Stimulated activated CD8-positive, alpha-beta memory T cell treated with anti-CD3 and anti-CD28 coated beads, Interleukin-12 subunit alpha, Interleukin-12 subunit beta, amount 100 ng/mL, for 1 hour (primary cell): ENCODE results near the gene STARD7.
"Not testable (repeated sequence)": the region's sequence is repeated elsewhere in the genome, so short reads cannot be mapped to it uniquely, and the experiment has no call there.

Source experiments
- DNase-seq: peaks from one replicate; pipeline ENCODE4 v3.0.0-alpha.2; 2020; ENCODE audit warnings: low read depth

The STARD7 gene, protein sequence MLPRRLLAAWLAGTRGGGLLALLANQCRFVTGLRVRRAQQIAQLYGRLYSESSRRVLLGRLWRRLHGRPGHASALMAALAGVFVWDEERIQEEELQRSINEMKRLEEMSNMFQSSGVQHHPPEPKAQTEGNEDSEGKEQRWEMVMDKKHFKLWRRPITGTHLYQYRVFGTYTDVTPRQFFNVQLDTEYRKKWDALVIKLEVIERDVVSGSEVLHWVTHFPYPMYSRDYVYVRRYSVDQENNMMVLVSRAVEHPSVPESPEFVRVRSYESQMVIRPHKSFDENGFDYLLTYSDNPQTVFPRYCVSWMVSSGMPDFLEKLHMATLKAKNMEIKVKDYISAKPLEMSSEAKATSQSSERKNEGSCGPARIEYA

GRCh38 chr2:96208143-96209010 lies at the start of gene STARD7:
TSS of gene STARD7 (minus strand) at chr2:96208827. CDS start at chr2:96208434, 393 bp downstream.
- peak; percentile 96 for DNase-seq

DNA sequence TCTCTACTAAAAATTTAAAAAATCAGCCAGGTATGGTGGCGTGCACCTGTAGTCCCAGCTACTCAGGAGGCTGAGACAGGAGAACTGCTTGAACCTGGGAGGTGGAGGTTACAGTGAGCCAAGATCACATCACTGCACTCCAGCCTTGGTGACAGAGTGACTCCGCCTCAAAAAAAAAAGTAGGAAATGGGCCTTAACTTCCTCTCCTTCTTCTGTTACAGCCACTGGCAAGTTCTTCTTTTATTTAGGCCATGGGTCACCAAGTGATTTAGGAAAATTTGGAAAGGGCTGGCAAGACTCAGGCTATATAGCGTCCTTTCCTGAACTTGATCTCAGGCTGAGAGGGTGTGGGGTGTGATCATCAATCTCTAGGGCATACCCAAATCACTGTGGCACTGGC lies 49.1 kb upstream of the STARD7 start:
- DNase-seq, result not testable (repeated sequence)

DNA sequence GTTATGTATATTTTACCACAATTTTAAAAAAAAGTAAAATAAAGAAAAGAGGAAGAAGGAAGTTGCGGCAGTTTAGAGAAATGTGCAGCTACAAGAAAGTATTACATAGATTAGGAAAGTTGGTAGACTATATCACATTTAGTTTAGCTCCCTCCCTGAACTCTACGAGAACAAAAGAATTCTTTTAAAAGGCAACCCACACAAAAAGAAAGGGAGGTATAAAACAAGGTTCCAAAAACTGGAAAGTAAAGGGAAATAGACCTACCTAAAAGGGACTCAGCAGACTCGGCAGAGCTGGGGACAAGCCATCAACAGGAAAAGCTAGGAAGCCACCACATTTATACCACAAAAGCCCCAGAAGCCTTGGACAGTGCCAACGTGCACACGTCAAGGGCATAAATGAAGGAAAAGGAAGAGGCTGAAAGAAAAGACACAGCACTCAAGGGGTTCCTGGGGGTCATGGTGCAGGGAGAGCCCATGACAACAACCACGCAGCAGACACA lies 48.0 kb upstream of the STARD7 start:
- no peak for DNase-seq

- DNase-seq, result no peak
These were observed 45.9 kb upstream of the STARD7 start for GRCh38 chr2:96254571-96254970.

- no peak for DNase-seq
These were observed 44.4 kb upstream of the STARD7 start for GRCh38 chr2:96253006-96253405.

- no peak for DNase-seq
These were observed 43.9 kb upstream of the STARD7 start for GRCh38 chr2:96252526-96252925.

GRCh38 chr2:96251721-96252292 lies 43.2 kb upstream of the STARD7 start:
- DNase-seq, result no peak

DNA sequence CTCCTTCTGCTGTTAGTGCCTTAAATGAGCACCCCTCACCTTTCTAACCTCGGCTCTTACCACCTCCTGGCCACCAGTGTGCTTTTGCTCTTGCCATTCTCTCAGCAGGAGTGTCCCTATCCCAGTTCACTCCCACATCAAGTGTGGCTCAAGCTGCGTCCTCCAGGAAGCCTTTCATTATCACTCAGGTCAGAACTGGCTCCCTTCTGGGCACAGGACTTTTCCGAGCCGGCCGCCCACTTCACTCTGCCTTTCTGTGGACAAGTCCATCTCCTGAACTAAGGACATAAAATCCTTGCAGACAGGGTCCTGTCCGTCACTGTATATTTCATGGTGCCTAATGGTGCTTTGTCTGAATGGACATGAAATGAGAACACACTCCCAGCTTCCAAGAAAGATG lies 41.6 kb upstream of the STARD7 start:
- DNase-seq, result no peak

DNA sequence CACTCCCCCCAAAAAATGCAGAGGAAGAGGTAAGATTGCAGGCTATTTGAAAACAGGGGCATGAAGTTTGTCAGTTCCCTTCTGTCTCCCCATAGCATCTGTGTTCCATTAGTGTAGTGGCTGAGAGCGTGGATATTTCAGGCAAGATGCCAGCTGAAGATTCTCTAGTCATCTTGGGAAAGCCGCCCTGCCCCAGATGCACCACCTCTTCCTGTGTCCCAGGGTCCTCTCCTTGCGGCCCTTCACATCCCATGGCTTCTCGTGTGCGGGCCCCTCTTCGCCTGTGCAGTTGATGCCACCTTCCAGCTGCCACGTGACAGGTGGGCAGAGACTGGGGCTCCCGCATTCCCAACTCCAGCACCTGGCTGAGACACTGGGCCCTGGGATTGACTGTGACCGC lies 41.0 kb upstream of the STARD7 start:
- no peak for DNase-seq

DNA sequence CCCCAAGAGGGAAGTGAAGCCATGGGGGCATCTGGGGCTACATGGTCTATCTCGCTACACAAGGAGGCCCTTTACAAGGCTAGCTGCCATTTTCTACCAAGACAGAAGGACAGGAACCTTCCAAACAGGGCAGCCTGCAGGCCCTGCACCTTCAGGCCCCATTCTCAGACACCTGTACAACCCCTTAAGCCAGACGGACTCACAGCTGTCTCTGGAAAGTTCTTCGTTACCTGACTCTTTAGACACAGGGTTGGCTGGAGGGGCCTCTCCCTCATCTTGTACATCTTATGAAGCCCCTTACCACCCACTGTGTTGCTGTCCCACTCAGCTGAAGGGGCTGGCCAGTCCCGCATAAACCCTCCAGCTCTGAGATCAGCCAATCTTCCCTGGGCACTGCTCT lies 40.0 kb upstream of the STARD7 start:
- DNase-seq, result no peak

GRCh38 chr2:96247896-96248295 lies 39.3 kb upstream of the STARD7 start:
- no peak for DNase-seq

GRCh38 chr2:96247009-96247408 lies 38.4 kb upstream of the STARD7 start:
- no peak for DNase-seq

DNA sequence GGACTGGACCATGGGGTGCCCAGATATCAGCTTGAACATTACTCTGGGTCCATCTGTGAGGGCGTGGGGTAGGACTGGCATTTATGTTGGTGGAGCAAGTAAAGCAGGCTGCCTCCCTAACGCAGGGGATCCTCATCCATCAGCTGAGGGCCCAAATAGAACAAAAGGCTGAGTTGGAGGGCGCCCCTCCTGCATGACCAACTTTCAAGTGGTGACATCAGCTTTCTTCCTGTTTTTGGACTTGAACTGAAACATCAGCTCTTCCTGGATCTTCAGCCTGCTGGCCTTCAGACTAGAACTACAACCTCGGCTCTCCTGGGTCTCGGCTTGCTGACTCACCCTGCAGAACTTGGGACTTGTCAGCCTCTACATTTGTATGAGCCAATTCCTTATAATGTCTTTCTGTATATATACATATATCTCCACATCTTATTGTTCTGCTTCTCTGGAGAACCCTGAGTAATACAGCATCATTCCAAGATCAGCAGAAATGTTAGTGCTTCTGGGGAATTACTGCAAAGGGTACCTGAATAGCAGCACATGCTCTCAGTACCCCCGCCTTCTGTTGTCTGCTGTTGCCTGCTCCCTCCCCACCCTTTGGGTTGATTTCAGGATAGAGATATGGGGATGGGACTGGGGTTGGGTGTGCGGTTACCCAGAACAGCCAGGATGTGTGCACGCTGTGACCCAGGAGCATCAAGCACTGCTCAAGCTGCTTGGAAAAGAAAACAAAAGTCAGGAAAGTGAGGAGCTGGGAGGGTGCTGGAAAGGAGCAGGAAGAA lies 37.2 kb upstream of the STARD7 start:
- no peak for DNase-seq

DNA sequence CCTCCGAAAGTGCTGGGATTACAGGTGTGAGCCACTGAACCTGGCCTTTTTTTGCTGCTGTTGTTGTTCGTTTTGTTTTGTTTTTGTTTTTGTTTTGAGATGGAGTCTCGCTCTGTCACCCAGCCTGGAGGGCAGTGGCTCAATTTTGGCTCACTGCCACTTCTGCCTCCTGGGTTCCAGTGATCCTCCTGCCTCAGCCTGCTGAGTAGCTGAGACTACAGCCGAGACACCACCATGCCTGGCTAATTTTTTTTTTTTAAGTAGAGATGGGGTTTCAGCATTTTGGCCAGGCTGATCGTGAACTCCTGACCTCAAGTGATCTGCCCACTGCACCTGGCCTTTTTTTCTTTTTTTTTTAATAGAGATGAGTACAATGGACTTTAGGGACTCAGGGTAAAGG lies 35.2 kb upstream of the STARD7 start:
- DNase-seq, result no peak

DNA sequence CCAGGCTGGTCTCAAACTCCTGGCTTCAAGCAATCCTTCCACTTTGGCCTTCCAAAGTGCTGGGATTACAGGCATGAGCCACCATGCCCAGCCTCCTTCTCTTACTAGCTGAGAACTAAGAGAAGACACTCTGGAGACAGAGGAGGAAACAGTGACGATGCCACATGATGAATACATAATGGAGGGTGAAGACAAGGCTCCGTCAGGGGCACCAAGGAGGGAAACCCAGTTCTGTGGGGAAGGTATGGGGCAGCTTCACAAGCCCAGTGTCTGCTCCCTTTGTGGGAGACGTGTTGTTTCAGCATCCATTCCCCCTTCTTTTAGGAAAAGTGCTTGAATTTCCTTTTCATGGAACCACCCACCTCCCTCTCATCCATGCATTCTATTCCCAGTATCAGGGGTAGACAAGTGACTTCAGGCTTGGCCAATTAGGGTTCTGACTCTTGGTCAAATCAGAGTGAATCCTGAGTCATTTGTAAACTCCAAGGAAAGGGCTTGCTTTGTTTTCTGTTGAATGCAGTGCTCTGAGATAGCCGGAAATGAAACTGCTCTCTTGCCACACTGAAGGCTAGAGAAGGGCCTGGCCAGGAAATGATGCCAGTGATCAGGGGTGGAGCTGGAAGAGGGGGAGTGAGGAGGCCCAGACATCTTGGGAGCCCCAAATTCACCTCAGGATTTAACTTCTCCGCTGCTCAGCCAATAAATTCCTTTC lies 33.4 kb upstream of the STARD7 start:
- DNase-seq, result peak; percentile 18

GRCh38 chr2:96241227-96241626 lies 32.6 kb upstream of the STARD7 start:
- DNase-seq, result no peak

DNA sequence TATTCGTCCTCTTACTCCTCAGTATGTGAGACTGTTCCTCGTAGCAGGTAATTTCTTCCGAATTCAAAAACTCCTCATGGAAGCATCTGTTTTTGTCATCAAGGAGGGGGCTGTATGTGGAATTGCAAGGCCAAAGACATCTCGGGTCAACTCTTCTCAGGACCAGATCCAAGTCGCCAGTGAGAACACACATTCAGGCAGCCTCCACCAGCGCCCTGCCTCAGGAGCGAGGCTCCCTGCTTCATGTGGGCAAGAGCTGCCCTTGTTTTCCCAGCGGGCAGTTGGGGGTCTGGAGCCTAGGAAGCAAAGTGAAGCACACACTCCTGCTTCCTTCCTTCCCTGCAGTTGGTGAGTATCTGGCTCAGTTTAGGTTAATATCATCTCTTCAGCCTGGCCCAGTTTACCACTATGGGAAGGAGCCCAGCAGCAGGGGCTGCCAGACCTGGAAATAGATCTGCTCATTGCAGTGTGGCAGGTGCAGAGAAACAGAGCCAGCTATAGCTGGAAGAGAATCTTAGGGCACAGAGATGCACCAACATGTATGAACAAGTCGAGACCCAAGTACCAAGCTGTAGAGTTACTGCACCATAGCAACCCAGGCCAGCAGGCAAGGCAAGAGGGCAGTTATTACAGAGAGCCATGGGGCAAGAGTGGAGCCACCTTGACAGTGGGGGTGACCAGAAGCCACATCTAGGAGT lies 31.9 kb upstream of the STARD7 start:
- DNase-seq, result no peak

- DNase-seq, result no peak
These were observed 31.2 kb upstream of the STARD7 start for GRCh38 chr2:96239745-96240264.

- no peak for DNase-seq
These were observed 30.5 kb upstream of the STARD7 start for GRCh38 chr2:96239091-96239490.

- no peak for DNase-seq
These were observed 29.6 kb upstream of the STARD7 start for GRCh38 chr2:96238266-96238665.
